ENCODE results near the gene L3MBTL2. TPM values are rescaled to one million over a fixed set of nuclear protein-coding genes. Genes with fewer than 3 reads are reported as not detected.

Gene L3MBTL2
- total and polyA plus RNA-seq, 9 of the 15 experiments (the other 6 are each of a cell fraction or from before 2014, with no cell fraction given) = 10.3 to 23.1 (median 18.6) TPM

GRCh38 chr22:41175546-41175945 lies 29.6 kb upstream of the L3MBTL2 start:
- Histone ChIP-seq H3K79me2 (ENCODE audit: control insufficient read depth, insufficient read depth, low read length) (no peaks in the 10 kb centered on the region; the same call in 2 of the 3 replicates), H3K27me3 (ENCODE audit: control insufficient read depth in 2 of 2, insufficient read depth in 2 of 2, low read length in 2 of 2) (no peaks in the 10 kb centered on the region), H3K9me3 (replicated peaks; ENCODE audit: control insufficient read depth, insufficient read depth, low read depth, low read length) (no peaks in the 10 kb centered on the region), H3K4me3 (no peak overlapping the region), H3K4me2 (ENCODE audit: insufficient read depth, low read length) (no peak overlapping the region), H3K9me1 (ENCODE audit: control insufficient read depth, insufficient read depth, low read length) (no peaks in the 10 kb centered on the region), H2AFZ (ENCODE audit: low read depth, low read length) (no peak overlapping the region), H3K9ac (ENCODE audit: insufficient read depth in 1 of 2, low read depth in 2 of 2, low read length in 2 of 2) (no peak overlapping the region), H3K36me3 (ENCODE audit: control insufficient read depth, insufficient read depth, low read length) (peaks cover 83% of the 10 kb centered on the region), H3K4me1 (replicated peaks in 1 of 2; ENCODE audit: control insufficient read depth in 2 of 2, insufficient read depth in 2 of 2, low read length in 2 of 2) (no peaks in the 10 kb centered on the region; a peak in 1 of 5 replicates), H4K20me1 (replicated peaks; ENCODE audit: control insufficient read depth, insufficient read depth, low read length) (peaks cover 5% of the 10 kb centered on the region; the same call in 1 of the 2 replicates), H3K27ac (ENCODE audit: extremely low read depth, low read depth, low read length) (no peak overlapping the region)
- BruUV-seq (replicated peaks) = no TSS peak
- ChIA-PET POLR2A (no interaction called here), CTCF (ENCODE audit: low intra/inter-chr PET ratio) (no interaction called here)
- in situ Hi-C loops (cut with MboI) = no loop called here
- ATAC-seq (no peak), FAIRE-seq (no peak), DNase-seq (ENCODE audit: extremely low read depth in 1 of 4, low spot score in 3 of 4) (no peak)
- 95% methylated on average over 2 of the region's 2 CpGs for WGBS (ENCODE audit: insufficient coverage, low coverage, missing lambda C conversion rate)
- intact Hi-C loops (cut with micrococcal nuclease) = no loop called here
- TF ChIP-seq ZNF311 (CRISPR knock-in tag; IDR thresholded peaks at IDR 0.05) (no peak), NCOA1 (IDR thresholded peaks at IDR 0.05; ENCODE audit: low read depth) (no peak), MAFF (IDR thresholded peaks at IDR 0.05; ENCODE audit: low read length) (no peak), GTF2E2 (tag; IDR thresholded peaks at IDR 0.05) (no peak), MCM7 (IDR thresholded peaks at IDR 0.05) (no peak), MAFK (IDR thresholded peaks at IDR 0.05; ENCODE audit: low read length) (no peak), HIVEP1 (CRISPR knock-in tag; IDR thresholded peaks at IDR 0.05) (no peak), NR2C1 (IDR thresholded peaks at IDR 0.05) (no peak), NR2C1 (tag; IDR thresholded peaks at IDR 0.05) (no peak)
- TF ChIP-seq, protein P1, sequence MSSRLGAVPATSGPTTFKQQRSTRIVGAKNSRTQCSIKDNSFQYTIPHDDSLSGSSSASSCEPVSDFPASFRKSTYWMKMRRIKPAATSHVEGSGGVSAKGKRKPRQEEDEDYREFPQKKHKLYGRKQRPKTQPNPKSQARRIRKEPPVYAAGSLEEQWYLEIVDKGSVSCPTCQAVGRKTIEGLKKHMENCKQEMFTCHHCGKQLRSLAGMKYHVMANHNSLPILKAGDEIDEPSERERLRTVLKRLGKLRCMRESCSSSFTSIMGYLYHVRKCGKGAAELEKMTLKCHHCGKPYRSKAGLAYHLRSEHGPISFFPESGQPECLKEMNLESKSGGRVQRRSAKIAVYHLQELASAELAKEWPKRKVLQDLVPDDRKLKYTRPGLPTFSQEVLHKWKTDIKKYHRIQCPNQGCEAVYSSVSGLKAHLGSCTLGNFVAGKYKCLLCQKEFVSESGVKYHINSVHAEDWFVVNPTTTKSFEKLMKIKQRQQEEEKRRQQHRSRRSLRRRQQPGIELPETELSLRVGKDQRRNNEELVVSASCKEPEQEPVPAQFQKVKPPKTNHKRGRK (tag; IDR thresholded peaks at IDR 0.05) = no peak
- TF ChIP-seq, protein P2, sequence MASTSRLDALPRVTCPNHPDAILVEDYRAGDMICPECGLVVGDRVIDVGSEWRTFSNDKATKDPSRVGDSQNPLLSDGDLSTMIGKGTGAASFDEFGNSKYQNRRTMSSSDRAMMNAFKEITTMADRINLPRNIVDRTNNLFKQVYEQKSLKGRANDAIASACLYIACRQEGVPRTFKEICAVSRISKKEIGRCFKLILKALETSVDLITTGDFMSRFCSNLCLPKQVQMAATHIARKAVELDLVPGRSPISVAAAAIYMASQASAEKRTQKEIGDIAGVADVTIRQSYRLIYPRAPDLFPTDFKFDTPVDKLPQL (IDR thresholded peaks at IDR 0.05; ENCODE audit: extremely low read depth, insufficient read length) = no peak
- TF ChIP-seq, protein P3, sequence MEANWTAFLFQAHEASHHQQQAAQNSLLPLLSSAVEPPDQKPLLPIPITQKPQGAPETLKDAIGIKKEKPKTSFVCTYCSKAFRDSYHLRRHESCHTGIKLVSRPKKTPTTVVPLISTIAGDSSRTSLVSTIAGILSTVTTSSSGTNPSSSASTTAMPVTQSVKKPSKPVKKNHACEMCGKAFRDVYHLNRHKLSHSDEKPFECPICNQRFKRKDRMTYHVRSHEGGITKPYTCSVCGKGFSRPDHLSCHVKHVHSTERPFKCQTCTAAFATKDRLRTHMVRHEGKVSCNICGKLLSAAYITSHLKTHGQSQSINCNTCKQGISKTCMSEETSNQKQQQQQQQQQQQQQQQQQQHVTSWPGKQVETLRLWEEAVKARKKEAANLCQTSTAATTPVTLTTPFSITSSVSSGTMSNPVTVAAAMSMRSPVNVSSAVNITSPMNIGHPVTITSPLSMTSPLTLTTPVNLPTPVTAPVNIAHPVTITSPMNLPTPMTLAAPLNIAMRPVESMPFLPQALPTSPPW (CRISPR knock-in tag; IDR thresholded peaks at IDR 0.05) = no peak

All from K562 (cell line).